GM18502 (cell line): ENCODE data around the gene TTLL5.
"Not testable (repeated sequence)": the region's sequence is repeated elsewhere in the genome, so short reads cannot be mapped to it uniquely, and the experiment has no call there.

Source experiments
- ATAC-seq: cut with Tn5 transposase; IDR thresholded peaks from one replicate; pipeline ENCODE4 v1.9.1; 2021; ENCODE audit warnings: mild to moderate bottlenecking; ENCODE audit not compliant: unreplicated experiment, poor library complexity

Gene TTLL5

DNA sequence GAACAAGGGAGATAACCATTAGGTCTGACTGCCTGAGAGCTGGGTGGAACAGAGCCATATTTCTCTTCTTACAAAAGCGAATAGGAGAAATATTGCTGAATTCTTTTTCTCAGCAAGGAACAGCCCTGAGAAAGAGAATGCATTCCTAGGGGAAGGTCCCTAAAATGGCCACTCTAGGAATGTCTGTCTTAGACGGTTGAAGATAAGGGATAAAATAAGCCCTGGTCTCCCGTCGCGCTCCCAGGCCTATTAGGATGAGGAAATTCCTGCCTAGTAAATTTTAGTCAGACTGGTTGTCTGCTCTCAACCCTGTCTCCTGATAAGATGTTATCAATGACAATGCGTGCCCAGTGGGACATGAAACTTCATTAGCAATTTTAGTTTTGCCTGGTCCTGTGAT is 34.0 kb downstream of the TTLL5 start:
- not testable (repeated sequence) for ATAC-seq

GRCh38 chr14:75697386-75697785 is 36.3 kb downstream of the TTLL5 start:
- no peak for ATAC-seq

GRCh38 chr14:75697918-75698317 is 36.9 kb downstream of the TTLL5 start:
- no peak for ATAC-seq

DNA sequence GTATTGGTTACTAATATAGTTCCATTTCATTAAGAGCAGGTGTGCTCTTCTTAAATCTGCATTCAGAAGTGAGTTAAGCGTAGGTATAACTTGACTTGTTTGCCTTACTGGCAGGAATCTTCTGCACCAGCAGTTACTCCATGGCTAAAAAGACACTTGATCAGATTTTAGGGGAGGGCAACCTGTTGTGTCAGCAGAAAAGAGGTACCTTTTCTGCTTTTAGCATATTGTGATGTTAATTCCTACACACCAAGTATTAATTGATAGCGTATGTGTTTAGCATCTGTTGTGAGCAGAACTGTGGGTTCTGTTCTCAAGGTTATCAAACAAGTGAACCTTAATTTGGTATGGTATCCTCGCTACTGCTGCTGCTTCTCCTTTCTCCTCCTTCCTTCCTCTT is 38.3 kb downstream of the TTLL5 start:
- ATAC-seq, result no peak

DNA sequence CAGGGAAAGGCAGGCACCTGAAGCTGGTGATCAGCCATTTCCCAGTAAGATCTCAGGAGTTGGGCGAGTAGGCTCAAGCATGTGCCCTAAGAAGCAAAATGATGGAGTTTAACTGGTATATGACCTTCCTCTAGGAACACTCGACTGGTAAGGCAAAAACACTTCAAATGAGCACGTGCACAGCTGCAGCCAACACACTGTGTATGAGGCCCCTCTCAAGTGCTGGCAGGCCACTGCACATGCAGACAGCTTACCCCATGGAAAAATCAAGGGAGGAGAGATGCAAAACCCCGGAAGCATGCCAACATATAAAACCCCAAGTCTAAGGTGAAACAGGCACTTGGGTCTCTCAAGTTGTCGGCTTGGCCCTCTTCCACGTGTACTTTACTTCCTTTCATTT is 39.2 kb downstream of the TTLL5 start:
- ATAC-seq, result no peak

DNA sequence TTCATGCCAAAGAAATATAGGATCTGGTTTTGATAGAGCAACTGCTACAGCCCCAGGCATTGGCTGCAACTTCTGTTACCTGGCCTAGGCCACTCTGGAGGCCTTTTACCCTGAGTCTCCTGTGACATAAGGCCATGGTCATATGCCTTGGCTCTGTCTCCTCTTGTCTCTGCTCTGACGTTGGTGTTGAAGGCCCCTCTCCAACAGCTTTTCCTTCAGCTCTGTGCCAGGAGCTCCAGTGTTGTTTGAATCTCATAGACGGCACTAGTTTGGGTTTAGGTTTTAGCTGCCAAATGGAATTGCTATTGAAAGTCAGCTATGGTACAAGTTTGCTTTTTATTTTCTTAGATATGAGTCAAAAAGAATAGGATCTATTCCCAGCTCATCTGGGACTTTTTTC is 41.1 kb downstream of the TTLL5 start:
- no peak for ATAC-seq

DNA sequence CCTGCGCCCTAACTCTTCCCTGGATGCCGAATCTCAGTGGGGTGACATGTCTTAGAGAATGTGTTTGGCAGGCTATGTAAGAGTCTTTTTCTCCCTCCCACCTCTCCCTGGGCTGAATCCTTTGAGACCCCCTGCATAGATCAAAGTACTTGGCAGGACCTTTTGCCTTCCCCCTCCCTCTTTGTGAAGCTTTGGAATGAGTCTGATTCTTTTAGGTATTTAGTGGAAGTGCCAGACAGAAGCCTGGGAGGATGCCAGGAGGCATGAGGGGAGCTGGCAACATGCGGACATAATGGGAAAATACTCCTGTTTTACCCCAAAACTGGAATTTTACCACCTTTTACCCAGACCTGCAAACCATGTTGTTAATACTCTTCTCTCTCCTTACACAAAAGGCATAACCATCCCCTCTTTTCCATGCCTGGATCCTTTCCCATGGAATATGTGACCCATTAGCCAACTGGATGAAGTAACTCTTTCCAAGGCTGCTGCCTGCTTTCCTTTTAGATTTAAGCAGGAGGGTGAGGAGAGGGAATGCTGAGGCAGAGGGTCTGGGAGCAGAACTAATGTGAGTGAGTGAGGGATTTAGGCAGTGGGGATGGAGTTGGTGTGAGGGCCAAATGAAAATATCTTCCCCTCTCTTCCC is 41.7 kb downstream of the TTLL5 start:
- no peak for ATAC-seq

GRCh38 chr14:75703467-75703866 is 42.4 kb downstream of the TTLL5 start:
- no peak for ATAC-seq

- ATAC-seq, result no peak
These were observed 44.0 kb downstream of the TTLL5 start for GRCh38 chr14:75705014-75705413.

- no peak for ATAC-seq
These were observed 48.3 kb downstream of the TTLL5 start for GRCh38 chr14:75709207-75709812.

DNA sequence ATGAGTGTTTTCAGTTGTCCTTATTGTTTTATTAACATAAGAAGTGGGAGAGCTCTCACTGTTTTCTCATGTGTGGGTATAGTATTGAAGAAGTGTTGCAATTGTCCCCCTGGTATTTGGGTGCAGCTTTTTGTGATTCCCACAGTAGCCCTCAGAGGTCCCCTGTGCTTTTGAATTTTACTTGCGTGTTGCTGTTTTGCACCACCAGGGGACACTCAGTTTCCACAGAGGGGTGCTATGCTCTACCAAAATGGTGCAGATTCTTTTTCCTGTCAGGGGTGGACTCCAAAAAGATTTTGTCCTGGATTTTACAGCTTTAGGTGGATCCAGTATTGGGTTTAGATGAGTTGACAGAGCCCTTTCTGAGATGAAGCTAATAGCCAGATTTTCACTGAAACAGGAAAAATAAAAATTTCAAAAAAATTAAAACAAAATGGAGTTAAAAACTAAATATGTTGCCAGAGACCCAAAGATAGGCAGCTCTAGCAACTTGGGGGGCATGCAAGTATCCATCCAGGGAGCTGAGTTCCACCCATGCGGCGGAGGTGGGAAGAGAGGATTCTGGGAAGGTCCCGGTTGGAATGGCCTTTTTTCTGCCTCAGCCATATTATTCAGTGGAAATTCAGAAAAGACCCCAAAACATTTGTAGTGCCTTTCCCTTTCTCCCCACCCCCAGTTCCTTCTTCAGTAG is 50.2 kb downstream of the TTLL5 start:
- ATAC-seq, result no peak

GRCh38 chr14:75711796-75712211 is 50.8 kb downstream of the TTLL5 start:
- ATAC-seq, result no peak

DNA sequence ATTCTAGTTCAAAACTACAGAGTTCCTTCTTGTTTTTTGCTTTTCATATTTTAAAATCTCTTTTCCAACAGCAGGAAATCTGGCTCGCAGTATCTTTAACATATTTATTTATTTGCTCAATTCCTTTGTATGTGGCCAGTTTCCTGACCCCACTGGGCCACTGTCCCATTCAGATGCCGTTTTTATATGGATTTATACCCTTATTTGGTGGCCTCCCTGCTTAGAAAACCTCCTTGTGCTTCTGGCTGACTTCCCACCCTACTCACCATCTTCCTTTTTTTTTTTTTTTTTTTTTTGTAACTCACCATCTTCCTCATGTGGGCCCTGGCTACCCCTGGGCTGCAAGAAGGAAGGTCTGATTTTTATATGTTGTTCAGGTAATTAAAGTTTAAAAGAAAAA is 53.9 kb downstream of the TTLL5 start:
- ATAC-seq, result no peak

GRCh38 chr14:75715926-75716780 is 55.1 kb downstream of the TTLL5 start:
- ATAC-seq, result no peak

DNA sequence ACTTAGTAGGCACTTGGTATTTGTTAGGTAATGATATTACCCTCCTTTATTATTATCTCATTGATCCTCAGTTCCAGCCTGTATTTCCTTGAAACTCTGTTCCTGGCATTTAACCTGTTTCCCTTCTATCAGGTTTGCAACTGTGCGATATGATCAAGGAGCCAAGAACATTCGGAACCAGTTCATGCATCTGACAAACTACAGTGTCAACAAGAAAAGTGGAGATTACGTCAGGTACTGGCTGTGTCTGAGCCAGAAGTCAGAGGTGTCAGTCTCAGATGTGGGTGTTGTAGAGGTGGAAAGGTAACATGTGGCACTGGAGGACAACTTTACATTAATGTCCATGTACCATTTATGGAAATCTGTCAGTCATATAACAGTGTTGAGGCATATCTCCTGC is 56.7 kb downstream of the TTLL5 start:
- no peak for ATAC-seq

DNA sequence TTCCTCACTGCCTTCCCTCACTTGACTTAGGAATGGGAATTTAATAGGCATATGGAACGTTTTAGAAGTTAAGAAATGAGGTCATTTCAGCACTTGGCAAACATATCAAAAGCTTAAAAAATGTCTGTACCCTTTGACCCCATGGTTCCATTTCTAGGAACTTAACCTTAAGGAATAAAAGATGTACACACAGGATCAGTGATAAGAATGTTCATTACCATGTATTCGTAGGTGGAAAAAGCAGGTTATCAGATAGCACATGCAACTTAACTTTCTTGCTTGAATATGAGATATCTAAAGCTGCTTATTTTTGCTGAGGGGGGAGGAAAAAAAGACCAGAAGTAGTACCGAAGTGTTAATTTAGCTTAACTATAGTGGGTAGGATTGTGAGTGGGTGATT is 57.2 kb downstream of the TTLL5 start:
- ATAC-seq, result no peak

GRCh38 chr14:75720116-75720515 is 59.1 kb downstream of the TTLL5 start:
- no peak for ATAC-seq

DNA sequence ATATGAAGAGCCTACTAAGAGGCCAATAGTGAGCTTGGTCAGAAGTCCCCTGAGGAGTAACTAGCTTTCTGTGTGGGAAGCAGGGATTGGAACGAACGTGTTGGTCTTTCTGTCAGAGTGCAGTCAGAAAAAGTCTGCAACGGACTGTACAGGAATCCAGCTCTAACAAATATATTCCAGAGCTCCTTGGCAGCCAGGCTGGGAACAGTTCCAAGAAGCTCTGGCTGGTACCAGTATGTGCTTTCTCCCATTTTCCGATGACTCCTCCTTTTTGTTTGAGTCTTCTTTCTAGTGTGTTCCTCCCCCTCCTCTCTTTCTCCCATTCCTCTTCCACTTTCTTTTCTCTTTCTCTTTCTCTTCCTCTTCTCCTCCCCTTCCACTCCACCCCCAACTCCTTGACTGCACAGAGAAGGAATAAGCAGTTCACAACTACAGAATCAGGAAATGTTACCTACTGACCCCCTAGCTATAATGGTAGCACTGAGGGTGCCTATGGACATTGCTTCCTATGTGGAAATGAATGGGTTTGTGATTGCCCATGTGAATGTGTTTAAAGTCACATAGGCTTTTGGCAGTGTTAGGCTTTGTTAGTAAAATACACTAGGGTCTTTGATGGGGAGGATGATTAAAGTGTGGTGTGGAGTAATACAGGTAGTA is 59.9 kb downstream of the TTLL5 start:
- no peak for ATAC-seq

- no peak for ATAC-seq
These were observed 62.7 kb downstream of the TTLL5 start for GRCh38 chr14:75723716-75724115.

GRCh38 chr14:75724414-75725204 is 63.6 kb downstream of the TTLL5 start:
- no peak for ATAC-seq
